C4-2B (cell line): Measurements from ENCODE around the gene GDA.

Experiments used
- H3K27ac ChIP-seq: fragments of 450-650 bp; 2 replicates; pipeline ENCODE4 v1.5.1; 2017
- CTCF ChIP-seq: fragments of 450-650 bp; conservative IDR thresholded peaks from 2 replicates; pipeline ENCODE4 v1.5.1; 2017; ENCODE audit warnings: mild to moderate bottlenecking
- ZFX ChIP-seq: fragments of 450-650 bp; IDR thresholded peaks from 2 replicates; pipeline ENCODE4 v1.6.1; 2017

Gene GDA

DNA sequence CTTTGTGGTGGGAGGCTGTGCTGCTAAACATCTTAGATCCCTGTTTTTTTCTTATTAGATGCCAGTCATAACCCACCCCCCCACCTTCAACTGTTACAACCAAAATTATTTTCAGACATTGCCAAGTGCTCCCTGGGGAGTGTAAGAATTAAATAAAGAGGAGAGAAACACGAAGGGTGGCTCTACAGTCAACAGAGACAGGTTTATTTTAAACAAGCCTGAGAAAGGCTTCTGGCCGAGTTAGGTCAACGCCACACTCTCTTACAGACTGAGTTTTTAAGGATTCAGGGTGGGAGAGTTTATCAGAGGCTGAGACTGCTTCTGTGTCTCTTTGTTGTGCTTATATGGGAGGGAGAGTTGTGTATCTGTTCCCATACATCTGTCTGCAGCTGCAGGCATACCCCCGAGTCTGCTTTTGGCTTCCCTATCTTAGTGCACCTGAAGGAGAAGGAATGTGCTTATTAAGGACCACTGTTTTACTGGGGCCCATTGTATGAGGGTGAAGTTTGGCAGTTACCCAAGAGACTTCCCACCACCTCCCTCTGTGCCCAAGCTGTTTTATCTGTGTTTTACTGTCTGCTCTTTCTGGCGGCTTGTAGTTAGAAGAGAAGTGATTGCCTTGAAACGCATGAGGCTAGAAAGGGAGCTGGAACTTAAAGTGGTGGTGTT is 11.4 kb upstream of the GDA start:
- TF ChIP-seq CTCF: no peak
- no peak for TF ChIP-seq ZFX
- no peak overlapping the region for H3K27ac ChIP-seq

- H3K27ac ChIP-seq: no peak overlapping the region
- TF ChIP-seq ZFX: no peak
- TF ChIP-seq CTCF: no peak
These were observed 10.0 kb upstream of the GDA start for GRCh38 chr9:72139226-72139625.

DNA sequence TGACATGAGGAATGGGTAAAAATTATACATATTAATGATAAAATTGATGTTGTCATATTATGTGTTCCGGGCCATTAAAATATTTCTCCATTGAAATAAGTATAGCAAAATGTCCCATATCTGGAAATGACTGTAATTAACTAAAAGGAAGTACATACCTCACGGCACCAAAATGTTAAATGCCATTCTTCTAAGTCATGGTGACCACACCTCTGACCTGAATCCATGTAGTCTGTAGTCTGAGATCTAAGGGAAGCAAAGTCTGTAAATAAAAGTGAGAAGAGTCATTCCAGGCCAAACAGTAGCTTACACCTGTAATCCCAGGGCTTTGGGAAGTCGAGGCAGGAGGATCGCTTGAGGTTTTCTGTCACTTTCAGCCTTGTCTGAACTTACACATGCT is 8.7 kb upstream of the GDA start:
- no peak overlapping the region for H3K27ac ChIP-seq
- TF ChIP-seq ZFX: no peak

DNA sequence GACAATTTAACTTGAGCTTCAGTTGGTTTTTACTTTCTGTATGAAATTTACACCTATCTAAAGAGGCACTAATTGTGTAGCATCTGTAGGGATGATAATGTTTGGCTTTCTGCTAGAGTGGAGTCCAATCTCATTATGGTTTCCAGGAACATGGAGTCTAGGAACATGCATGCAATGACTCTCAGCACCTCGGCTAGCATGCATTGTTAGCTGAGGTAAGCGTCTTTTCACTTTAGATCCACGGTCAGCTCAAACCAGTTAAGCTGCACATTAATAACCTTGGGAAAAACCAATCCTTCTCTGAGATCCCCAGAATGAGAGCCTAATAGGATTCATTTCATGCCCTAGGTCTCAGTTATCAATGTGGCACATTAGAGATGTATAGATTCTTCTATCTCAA is 7.8 kb upstream of the GDA start:
- no peak overlapping the region for H3K27ac ChIP-seq
- no peak for TF ChIP-seq ZFX
- TF ChIP-seq CTCF: no peak

DNA sequence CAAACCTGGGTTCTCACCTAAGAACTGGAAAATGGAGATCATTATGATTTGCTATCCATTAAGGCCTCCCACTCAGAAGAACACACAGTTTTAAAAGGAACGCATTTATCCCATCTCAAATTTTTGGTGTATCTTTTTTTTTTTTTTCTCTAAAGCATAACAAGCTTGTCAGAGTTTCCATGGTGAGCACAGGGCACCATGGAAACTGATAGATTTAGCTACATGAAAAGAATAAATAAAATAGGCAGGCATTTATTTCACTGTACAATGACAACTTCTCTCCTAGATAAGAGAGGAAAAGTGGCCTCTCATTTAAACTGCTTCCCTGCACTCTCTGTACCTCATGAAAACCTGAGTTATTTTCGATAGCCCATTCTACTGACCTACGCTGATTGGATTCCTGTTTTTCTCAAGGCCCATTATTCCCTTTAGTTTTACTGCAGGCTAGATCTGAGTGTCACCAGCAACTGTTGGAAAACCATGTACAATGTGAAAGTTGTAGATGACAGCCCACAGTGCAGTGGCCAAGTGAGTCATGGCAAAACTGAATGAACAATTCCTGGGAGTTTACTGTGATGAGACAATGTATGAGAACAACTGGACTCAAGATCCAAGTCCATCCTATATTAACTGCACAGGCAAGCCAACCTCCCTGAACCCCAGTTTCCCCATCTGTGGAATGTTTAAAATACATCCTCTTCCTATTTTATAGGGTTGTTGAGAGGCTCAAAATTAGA is 4.3 kb upstream of the GDA start:
- no peak overlapping the region for H3K27ac ChIP-seq
- TF ChIP-seq ZFX: no peak
- no peak for TF ChIP-seq CTCF

DNA sequence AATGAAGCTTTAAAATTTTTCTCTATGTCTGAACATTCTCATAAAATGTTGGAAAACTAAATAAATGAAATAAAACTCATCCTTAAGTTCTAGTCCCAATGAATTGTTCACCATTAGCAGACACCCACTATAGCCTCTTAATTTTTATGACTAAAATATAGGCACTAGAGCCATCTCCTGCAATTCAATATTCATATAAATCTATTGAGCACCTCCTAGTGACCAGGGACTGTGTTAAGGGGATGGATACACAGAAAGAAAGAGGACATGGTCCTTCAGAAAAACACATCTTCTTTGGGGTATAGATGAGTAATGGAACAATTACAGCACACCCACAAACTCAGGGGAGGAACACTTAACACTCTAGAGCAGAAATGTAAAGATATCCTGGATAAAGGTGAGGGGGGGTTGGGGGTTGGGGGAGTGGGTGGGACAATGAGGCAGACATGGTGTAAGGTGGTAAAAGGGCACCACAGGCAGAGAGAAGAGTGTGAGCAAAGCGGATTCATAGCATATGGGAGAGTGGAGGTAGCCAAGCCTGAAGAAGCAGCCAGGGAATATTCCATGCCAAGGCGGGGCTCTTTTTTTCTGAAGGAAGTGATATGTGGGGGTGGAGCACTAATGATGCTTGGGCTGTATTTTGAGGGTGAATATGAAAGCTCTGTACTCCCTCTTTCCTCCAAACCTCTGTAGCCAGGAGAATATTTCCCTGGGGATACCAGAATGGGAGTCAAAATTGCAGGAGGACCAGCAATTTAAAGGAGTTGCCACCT is 3.3 kb upstream of the GDA start:
- TF ChIP-seq ZFX (no peak), CTCF (no peak)
- H3K27ac ChIP-seq: no peak overlapping the region

- H3K27ac ChIP-seq: no peak overlapping the region
- TF ChIP-seq CTCF (no peak), ZFX (no peak)
These were observed 1.6 kb upstream of the GDA start for GRCh38 chr9:72147676-72148075.
